Lower leg skin (tissue), 4 donors: ENCODE data around the gene SNRNP35. TPM values are rescaled to one million over a fixed set of nuclear protein-coding genes. Genes with fewer than 3 reads are reported as not detected.
"Not testable (repeated sequence)": the region's sequence is repeated elsewhere in the genome, so short reads cannot be mapped to it uniquely, and the experiment has no call there.

Experiments used
- DNase-seq, 2 donors: peaks; one replicate each; pipeline ENCODE4 v3.0.0-alpha.2; 2019; ENCODE audit warnings: low spot score in 2 of 2
- H3K4me3 ChIP-seq: fragments of 200-600 bp; sonication (generic); 2 replicates; pipeline ENCODE4 v1.5.1; 2017; ENCODE audit warnings: mild to moderate bottlenecking, low read depth; ENCODE audit not compliant: poor library complexity, severe bottlenecking
- CTCF ChIP-seq, 3 donors: fragments of 450-650 bp; IDR thresholded peaks; one replicate each; pipeline ENCODE4 v1.5.1; 2016; ENCODE audit warnings: antibody characterized with exemption in 3 of 3, mild to moderate bottlenecking in 3 of 3, moderate library complexity in 2 of 3
- POLR2A ChIP-seq, 2 donors: fragments of 450-650 bp; IDR thresholded peaks; one replicate each; pipeline ENCODE4 v1.6.1; 2016 to 2017; ENCODE audit warnings: antibody characterized with exemption in 2 of 2, mild to moderate bottlenecking in 1 of 2, moderate library complexity in 1 of 2
- WGBS, 2 donors: methylation state at CpG; one replicate each; pipeline ENCODE4 v1.1.5; 2018; 5-methylcytosine and 5-hydroxymethylcytosine counted together
- intact Hi-C: fragments of 100-400 bp; cut with DNase I; formaldehyde crosslinking; loops from one replicate; pipeline ENCODE4 v1.15.0; 2023; ENCODE audit warnings: low total_unique reads
- total RNA-seq, 4 donors: library from RNA; depleted of rRNA; stranded (reverse); fragments of >200 nt; gene quantifications; one replicate each; pipeline ENCODE4 v1.1.0, GENCODE V29; 2016

Gene SNRNP35
- total RNA-seq, 4 donors from 2014 or later: 15.6 to 43.1 (median 22.9) TPM

- WGBS, 2 donors: 77 to 83% methylated on average over 5 of the region's 5 CpGs
- no peak for DNase-seq
- intact Hi-C loops: no loop called here
These were observed 32.1 kb downstream of the SNRNP35 start for GRCh38 chr12:123490089-123490488.

GRCh38 chr12:123491056-123491455 is 33.1 kb downstream of the SNRNP35 start:
- DNase-seq: no peak
- TF ChIP-seq CTCF (IDR thresholded peaks at IDR 0.05) (no peak), POLR2A (IDR thresholded peaks at IDR 0.05) (no peak)
- no peak overlapping the region for H3K4me3 ChIP-seq
- intact Hi-C loops: no loop called here
- 89 to 96% methylated on average over 4 to 11 of the region's 11 CpGs for WGBS, 2 donors

More at GRCh38 chr12:123490089-123490488, 32.1 kb downstream of the SNRNP35 start:
- no peak overlapping the region for H3K4me3 ChIP-seq
- no peak for TF ChIP-seq CTCF (IDR thresholded peaks at IDR 0.05)

GRCh38 chr12:123491481-123491880 is 33.5 kb downstream of the SNRNP35 start:
- TF ChIP-seq POLR2A (IDR thresholded peaks at IDR 0.05): no peak
- WGBS, 2 donors: 89 to 94% methylated on average over 13 of the region's 13 CpGs
- intact Hi-C loops: no loop called here
- H3K4me3 ChIP-seq: no peak overlapping the region
- no peak for DNase-seq

GRCh38 chr12:123492339-123493039 is 34.5 kb downstream of the SNRNP35 start:
- DNase-seq, intact Hi-C loops, H3K4me3 ChIP-seq: not testable (repeated sequence)
- 81 to 91% methylated on average over 6 to 7 of the region's 7 CpGs for WGBS, 2 donors

GRCh38 chr12:123494124-123494851 is 36.3 kb downstream of the SNRNP35 start:
- intact Hi-C loops: no loop called here
- TF ChIP-seq POLR2A (IDR thresholded peaks at IDR 0.05) (no peak), CTCF (IDR thresholded peaks at IDR 0.05) (no peak)
- 91 to 95% methylated on average over 16 to 18 of the region's 18 CpGs for WGBS, 2 donors
- no peak overlapping the region for H3K4me3 ChIP-seq
- no peak for DNase-seq

GRCh38 chr12:123497065-123497464 is 39.1 kb downstream of the SNRNP35 start:
- TF ChIP-seq CTCF (IDR thresholded peaks at IDR 0.05): no peak
- TF ChIP-seq POLR2A (IDR thresholded peaks at IDR 0.05): no peak
- no peak overlapping the region for H3K4me3 ChIP-seq
- intact Hi-C loops: no loop called here
- WGBS, 2 donors: 97 to 98% methylated on average over 7 of the region's 7 CpGs
- DNase-seq: no peak
